ENCODE results near the gene SLC27A4. TPM values are rescaled to one million over a fixed set of nuclear protein-coding genes. Genes with fewer than 3 reads are reported as not detected.

Gene SLC27A4
- total RNA-seq, 2 donors from 2014 or later: 15.0 to 17.1 TPM

DNA sequence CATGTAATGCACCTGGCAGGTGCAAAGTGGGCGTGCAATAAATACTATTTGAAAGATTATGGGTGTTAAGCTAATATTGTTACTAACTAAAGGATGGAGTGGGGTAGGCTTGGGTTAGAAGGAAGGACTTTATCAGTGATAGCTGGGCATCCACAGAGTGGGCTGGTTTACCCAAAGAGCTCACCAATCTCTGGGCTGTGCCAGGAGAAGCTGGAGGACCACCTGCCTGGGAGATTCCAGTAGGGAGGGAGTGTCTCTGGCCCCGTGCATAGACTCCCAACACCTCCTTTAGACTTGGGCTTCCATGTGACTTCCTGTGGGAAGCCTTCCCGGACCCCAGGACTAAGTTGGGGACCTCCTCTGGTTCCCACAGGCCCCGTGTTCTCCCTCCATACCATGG lies 25.2 kb downstream of the SLC27A4 start:
- H3K4me1 ChIP-seq: peaks cover 32% of the 10 kb centered on the region
- TF ChIP-seq, protein P1, sequence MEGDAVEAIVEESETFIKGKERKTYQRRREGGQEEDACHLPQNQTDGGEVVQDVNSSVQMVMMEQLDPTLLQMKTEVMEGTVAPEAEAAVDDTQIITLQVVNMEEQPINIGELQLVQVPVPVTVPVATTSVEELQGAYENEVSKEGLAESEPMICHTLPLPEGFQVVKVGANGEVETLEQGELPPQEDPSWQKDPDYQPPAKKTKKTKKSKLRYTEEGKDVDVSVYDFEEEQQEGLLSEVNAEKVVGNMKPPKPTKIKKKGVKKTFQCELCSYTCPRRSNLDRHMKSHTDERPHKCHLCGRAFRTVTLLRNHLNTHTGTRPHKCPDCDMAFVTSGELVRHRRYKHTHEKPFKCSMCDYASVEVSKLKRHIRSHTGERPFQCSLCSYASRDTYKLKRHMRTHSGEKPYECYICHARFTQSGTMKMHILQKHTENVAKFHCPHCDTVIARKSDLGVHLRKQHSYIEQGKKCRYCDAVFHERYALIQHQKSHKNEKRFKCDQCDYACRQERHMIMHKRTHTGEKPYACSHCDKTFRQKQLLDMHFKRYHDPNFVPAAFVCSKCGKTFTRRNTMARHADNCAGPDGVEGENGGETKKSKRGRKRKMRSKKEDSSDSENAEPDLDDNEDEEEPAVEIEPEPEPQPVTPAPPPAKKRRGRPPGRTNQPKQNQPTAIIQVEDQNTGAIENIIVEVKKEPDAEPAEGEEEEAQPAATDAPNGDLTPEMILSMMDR (IDR thresholded peaks at IDR 0.05): no peak
- no peak for TF ChIP-seq POLR2A (IDR thresholded peaks at IDR 0.05)
- H3K4me3 ChIP-seq: no peak overlapping the region
- intact Hi-C loops (cut with DNase I): no loop called here
- ATAC-seq: no peak
- 60 to 70% methylated on average over 2 to 4 of the region's 4 CpGs for WGBS, 2 donors
- H3K36me3 ChIP-seq (replicated peaks in 1 of 2; ENCODE audit: insufficient read depth in 1 of 2, low read depth in 2 of 2): no peaks in the 10 kb centered on the region
- no peaks in the 10 kb centered on the region for H3K27me3 ChIP-seq
- H3K9me3 ChIP-seq: no peaks in the 10 kb centered on the region
- no peak overlapping the region for H3K27ac ChIP-seq
- DNase-seq: no peak

- ATAC-seq (no peak), DNase-seq (no peak)
- H3K9me3 ChIP-seq: no peaks in the 10 kb centered on the region
- intact Hi-C loops (cut with DNase I): no loop called here
- H3K27me3 ChIP-seq: no peaks in the 10 kb centered on the region
- no peak overlapping the region for H3K4me3 ChIP-seq
- H3K27ac ChIP-seq: no peak overlapping the region
- 92 to 95% methylated on average over 9 of the region's 9 CpGs for WGBS, 2 donors
- no peak for TF ChIP-seq POLR2A (IDR thresholded peaks at IDR 0.05)
- TF ChIP-seq, protein P1 (IDR thresholded peaks at IDR 0.05): no peak
- H3K4me1 ChIP-seq: peaks cover 30% of the 10 kb centered on the region
- H3K36me3 ChIP-seq (replicated peaks in 1 of 2; ENCODE audit: insufficient read depth in 1 of 2, low read depth in 2 of 2): no peaks in the 10 kb centered on the region
These were observed 28.8 kb downstream of the SLC27A4 start for GRCh38 chr9:128369024-128369706.

GRCh38 chr9:128370367-128370751 lies 30.0 kb downstream of the SLC27A4 start:
- H3K4me1 ChIP-seq: peaks cover 20% of the 10 kb centered on the region
- ATAC-seq (no peak), DNase-seq (no peak)
- H3K27ac ChIP-seq: peak overlapping the region; percentile 79 to 96 (median 93)
- H3K4me3 ChIP-seq: peak overlapping the region; percentile 77 to 88
- intact Hi-C loops (cut with DNase I): no loop called here
- TF ChIP-seq POLR2A (IDR thresholded peaks at IDR 0.05): no peak
- TF ChIP-seq, protein P1 (IDR thresholded peaks at IDR 0.05): no peak
- H3K9me3 ChIP-seq: no peaks in the 10 kb centered on the region
- no peaks in the 10 kb centered on the region for H3K27me3 ChIP-seq
- no peaks in the 10 kb centered on the region for H3K36me3 ChIP-seq (replicated peaks in 1 of 2; ENCODE audit: insufficient read depth in 1 of 2, low read depth in 2 of 2)

- Histone ChIP-seq H3K4me1 (peaks cover 20% of the 10 kb centered on the region), H3K27ac (peak within 1 kb of the TSS; percentile 79 to 96 (median 93)), H3K4me3 (peak within 1 kb of the TSS; percentile 77 to 88), H3K9me3 (no peaks in the 10 kb centered on the region), H3K36me3 (replicated peaks in 1 of 2; ENCODE audit: insufficient read depth in 1 of 2, low read depth in 2 of 2) (no peaks in the 10 kb centered on the region), H3K27me3 (no peaks in the 10 kb centered on the region)
- TF ChIP-seq POLR2A (IDR thresholded peaks at IDR 0.05): peak; percentile 78 to 96 (median 96)
- TF ChIP-seq, protein P1 (IDR thresholded peaks at IDR 0.05): no peak
- 0% methylated on average over 19 to 54 of the region's 55 CpGs for WGBS, 2 donors
- peak; percentile 99 for ATAC-seq
- intact Hi-C loops (cut with DNase I): no loop called here
- peak; percentile 94 to 95 (median 94) for DNase-seq
These were observed 30.7 kb downstream of the SLC27A4 start, which contains the start of gene URM1 for GRCh38 chr9:128370752-128371629. Gene URM1 (plus strand): TSS chr9:128371374. CDS start chr9:128371381, 7 bp downstream.
